ENCODE data around the gene GLCCI1.

GLCCI1 gene

DNA sequence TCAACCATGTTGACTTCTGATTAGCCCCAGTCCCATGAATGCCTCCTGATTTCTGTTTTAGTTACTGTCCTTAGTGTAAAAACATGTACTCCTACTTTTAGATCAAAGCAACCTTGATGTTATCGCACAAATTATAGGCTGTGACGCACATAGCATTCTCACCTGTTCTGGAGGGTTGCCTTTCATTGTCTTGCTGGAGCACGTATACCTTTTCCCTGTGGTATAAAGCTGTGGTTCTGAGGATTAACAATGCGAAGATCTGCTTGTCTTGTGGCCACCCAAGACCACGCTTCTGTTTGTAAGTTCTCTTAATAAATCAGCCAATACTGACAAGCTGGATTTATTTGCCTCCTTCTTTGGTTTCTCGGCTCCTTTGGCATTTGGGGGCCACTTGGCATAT is 30.1 kb upstream of the GLCCI1 start:
- H3K27ac ChIP-seq (replicated peaks), result no peak overlapping the region
- H3K4me3 ChIP-seq (replicated peaks; ENCODE audit: insufficient read depth, low read length), result no peak overlapping the region
- DNase-seq (ENCODE audit: low read depth in 1 of 2, low spot score in 1 of 2), result no peak
- TF ChIP-seq SPI1 (IDR thresholded peaks at IDR 0.05; ENCODE audit: borderline replicate concordance, low read depth) (no peak), GABPA (IDR thresholded peaks at IDR 0.05; ENCODE audit: low read depth) (no peak), POLR2AphosphoS5 (IDR thresholded peaks at IDR 0.05; ENCODE audit: low read depth) (no peak)
- TF ChIP-seq, protein P1, sequence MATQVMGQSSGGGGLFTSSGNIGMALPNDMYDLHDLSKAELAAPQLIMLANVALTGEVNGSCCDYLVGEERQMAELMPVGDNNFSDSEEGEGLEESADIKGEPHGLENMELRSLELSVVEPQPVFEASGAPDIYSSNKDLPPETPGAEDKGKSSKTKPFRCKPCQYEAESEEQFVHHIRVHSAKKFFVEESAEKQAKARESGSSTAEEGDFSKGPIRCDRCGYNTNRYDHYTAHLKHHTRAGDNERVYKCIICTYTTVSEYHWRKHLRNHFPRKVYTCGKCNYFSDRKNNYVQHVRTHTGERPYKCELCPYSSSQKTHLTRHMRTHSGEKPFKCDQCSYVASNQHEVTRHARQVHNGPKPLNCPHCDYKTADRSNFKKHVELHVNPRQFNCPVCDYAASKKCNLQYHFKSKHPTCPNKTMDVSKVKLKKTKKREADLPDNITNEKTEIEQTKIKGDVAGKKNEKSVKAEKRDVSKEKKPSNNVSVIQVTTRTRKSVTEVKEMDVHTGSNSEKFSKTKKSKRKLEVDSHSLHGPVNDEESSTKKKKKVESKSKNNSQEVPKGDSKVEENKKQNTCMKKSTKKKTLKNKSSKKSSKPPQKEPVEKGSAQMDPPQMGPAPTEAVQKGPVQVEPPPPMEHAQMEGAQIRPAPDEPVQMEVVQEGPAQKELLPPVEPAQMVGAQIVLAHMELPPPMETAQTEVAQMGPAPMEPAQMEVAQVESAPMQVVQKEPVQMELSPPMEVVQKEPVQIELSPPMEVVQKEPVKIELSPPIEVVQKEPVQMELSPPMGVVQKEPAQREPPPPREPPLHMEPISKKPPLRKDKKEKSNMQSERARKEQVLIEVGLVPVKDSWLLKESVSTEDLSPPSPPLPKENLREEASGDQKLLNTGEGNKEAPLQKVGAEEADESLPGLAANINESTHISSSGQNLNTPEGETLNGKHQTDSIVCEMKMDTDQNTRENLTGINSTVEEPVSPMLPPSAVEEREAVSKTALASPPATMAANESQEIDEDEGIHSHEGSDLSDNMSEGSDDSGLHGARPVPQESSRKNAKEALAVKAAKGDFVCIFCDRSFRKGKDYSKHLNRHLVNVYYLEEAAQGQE (IDR thresholded peaks at IDR 0.05; ENCODE audit: insufficient replicate concordance, low read depth), result no peak
- TF ChIP-seq, protein P2, sequence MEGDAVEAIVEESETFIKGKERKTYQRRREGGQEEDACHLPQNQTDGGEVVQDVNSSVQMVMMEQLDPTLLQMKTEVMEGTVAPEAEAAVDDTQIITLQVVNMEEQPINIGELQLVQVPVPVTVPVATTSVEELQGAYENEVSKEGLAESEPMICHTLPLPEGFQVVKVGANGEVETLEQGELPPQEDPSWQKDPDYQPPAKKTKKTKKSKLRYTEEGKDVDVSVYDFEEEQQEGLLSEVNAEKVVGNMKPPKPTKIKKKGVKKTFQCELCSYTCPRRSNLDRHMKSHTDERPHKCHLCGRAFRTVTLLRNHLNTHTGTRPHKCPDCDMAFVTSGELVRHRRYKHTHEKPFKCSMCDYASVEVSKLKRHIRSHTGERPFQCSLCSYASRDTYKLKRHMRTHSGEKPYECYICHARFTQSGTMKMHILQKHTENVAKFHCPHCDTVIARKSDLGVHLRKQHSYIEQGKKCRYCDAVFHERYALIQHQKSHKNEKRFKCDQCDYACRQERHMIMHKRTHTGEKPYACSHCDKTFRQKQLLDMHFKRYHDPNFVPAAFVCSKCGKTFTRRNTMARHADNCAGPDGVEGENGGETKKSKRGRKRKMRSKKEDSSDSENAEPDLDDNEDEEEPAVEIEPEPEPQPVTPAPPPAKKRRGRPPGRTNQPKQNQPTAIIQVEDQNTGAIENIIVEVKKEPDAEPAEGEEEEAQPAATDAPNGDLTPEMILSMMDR (IDR thresholded peaks at IDR 0.05; ENCODE audit: insufficient read depth, low read length), result no peak
- H3K27me3 ChIP-seq (ENCODE audit: insufficient read depth, poor library complexity, severe bottlenecking), result no peaks in the 10 kb centered on the region

DNA sequence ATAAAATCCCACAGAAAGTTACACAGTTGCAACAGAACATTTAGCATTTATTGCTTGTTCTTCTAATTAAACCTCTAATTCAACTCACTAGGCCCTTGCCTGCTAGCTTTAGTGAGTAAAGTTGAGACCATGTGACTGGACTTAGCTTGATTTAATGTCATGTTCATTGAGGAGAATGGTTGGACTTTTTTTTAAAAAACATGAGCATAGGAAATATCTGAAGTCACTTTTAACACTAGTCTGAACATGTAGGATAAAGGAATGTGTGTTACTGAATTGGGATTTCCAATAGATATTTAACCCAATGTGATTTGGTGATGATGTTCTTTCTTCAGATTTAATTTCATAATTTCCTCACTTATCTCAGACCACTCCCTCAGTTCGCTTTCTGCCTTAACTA is 24.6 kb upstream of the GLCCI1 start:
- Histone ChIP-seq H3K27ac (replicated peaks) (no peak overlapping the region), H3K27me3 (ENCODE audit: insufficient read depth, poor library complexity, severe bottlenecking) (no peaks in the 10 kb centered on the region), H3K4me3 (replicated peaks; ENCODE audit: insufficient read depth, low read length) (no peak overlapping the region)
- no peak for DNase-seq (ENCODE audit: low read depth in 1 of 2, low spot score in 1 of 2)
- TF ChIP-seq GABPA (IDR thresholded peaks at IDR 0.05; ENCODE audit: low read depth) (no peak), POLR2AphosphoS5 (IDR thresholded peaks at IDR 0.05; ENCODE audit: low read depth) (no peak), SPI1 (IDR thresholded peaks at IDR 0.05; ENCODE audit: borderline replicate concordance, low read depth) (no peak)
- TF ChIP-seq, protein P1 (IDR thresholded peaks at IDR 0.05; ENCODE audit: insufficient replicate concordance, low read depth), result no peak
- TF ChIP-seq, protein P2 (IDR thresholded peaks at IDR 0.05; ENCODE audit: insufficient read depth, low read length), result no peak

DNA sequence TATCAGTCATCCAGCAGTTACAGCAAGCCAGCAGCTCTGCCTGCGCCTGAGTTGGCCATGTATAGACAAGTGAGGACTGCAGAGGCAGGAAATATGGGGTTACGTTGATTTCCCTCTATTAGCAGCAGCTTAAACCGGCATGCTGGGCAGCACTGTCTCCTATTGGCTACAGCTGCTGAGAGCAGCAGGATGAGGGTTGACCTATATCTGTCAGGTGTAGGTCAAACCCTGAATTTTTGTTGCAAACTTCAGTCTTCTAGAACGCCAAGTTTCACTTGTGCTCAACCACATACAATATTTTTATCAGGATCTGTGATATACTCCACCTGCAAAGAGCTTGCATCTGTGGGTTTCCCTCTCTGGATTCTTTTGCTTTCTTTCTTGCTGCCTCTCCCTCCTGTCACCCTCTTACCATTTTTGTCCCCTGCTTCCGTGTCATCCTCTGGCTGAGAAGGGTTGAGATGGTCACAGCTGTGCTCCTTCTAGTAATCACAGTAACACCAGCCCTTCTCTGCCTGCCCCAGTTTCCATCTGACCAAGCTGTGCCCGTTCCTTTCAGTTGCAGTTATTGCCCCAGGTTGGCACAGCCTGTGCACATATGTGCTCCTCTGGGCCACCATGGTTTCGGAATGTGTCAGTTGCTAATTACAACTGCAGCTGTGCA is 23.8 kb upstream of the GLCCI1 start:
- H3K4me3 ChIP-seq (replicated peaks; ENCODE audit: insufficient read depth, low read length), result no peak overlapping the region

More for the DNA sequence above, 23.8 kb upstream of the GLCCI1 start:
- Histone ChIP-seq H3K27ac (replicated peaks) (no peak overlapping the region), H3K27me3 (ENCODE audit: insufficient read depth, poor library complexity, severe bottlenecking) (no peaks in the 10 kb centered on the region)
- no peak for DNase-seq (ENCODE audit: low read depth in 1 of 2, low spot score in 1 of 2)
- TF ChIP-seq GABPA (IDR thresholded peaks at IDR 0.05; ENCODE audit: low read depth), result no peak
- TF ChIP-seq POLR2AphosphoS5 (IDR thresholded peaks at IDR 0.05; ENCODE audit: low read depth), result no peak
- TF ChIP-seq, protein P2 (IDR thresholded peaks at IDR 0.05; ENCODE audit: insufficient read depth, low read length), result no peak
- no peak for TF ChIP-seq SPI1 (IDR thresholded peaks at IDR 0.05; ENCODE audit: borderline replicate concordance, low read depth)
- TF ChIP-seq, protein P1 (IDR thresholded peaks at IDR 0.05; ENCODE audit: insufficient replicate concordance, low read depth), result no peak
